Stimulated activated CD4-positive, alpha-beta T cell treated with anti-CD3 and anti-CD28 coated beads, Interleukin-1b, Interleukin-23, amount 100 ng/mL, for 24 hours (primary cell): Measurements from ENCODE around the gene TSEN15.

Source experiments
- DNase-seq, 4 experiments: peaks; one replicate each; pipeline ENCODE4 v3.0.0-alpha.2; 2020; ENCODE audit warnings: low read depth in 4 of 4, low spot score in 1 of 4

The TSEN15 gene

DNA sequence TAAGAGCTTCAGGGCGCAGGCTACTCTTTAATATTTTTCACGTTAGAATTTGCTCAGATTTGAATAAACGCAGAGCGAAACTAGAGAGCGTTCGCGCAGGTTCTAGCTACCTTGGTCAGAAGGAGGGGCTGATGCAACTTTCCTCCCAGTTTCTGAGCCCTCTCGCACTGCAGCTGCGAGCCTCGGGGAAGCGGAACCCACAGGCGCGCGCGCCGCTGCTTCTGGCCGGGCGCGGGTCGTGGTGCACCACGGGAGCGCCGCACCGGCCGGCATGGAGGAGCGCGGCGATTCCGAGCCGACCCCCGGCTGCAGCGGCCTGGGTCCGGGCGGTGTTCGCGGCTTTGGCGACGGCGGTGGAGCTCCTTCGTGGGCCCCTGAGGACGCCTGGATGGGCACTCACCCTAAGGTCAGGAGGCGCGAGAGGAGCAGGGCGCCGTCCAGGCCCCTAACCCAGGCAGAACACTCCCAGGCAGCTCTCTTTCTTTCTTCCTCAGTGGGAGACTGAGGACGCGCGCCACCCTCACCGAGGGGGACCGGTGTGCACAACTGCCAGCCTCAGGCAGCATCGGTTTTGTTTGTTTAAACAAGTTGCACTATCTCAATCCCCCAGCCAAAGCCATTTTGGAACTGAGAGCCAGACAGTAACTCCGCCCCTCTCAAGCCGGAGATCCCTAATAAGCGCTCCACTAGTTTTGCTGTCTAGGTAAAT is at the start of gene TSEN15:
Gene TSEN15, plus strand, starts transcription at position 246 of the 709 bp plus-strand sequence. Its CDS starts 26 bp downstream, at position 272.
- DNase-seq: peak; percentile 41 to 72 (median 60)

DNA sequence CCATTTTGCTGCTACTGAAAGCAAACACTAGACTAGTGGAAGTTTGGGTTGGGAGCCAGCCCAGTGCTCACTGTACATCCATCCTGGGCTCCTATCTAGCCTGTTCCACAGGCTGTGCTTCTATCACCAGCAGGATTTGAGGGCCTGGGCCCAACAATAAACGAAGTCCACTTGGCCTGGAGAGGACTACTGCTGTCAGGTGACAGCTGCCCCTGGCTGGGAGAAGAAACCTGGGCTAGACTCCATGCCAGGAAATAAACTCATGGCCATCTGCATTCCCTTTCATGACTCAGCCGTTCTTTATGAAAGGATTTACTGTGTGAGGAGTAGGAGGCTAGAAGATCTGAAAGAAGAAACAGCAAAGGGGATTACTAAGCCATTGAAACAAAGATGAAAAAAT is 49.5 kb upstream of the TSEN15 start:
- no peak for DNase-seq

GRCh38 chr1:184004935-184005334 is 46.6 kb upstream of the TSEN15 start:
- DNase-seq: no peak

GRCh38 chr1:184005506-184005905 is 46.0 kb upstream of the TSEN15 start:
- DNase-seq: no peak

GRCh38 chr1:184010788-184011187 is 40.7 kb upstream of the TSEN15 start:
- no peak for DNase-seq

DNA sequence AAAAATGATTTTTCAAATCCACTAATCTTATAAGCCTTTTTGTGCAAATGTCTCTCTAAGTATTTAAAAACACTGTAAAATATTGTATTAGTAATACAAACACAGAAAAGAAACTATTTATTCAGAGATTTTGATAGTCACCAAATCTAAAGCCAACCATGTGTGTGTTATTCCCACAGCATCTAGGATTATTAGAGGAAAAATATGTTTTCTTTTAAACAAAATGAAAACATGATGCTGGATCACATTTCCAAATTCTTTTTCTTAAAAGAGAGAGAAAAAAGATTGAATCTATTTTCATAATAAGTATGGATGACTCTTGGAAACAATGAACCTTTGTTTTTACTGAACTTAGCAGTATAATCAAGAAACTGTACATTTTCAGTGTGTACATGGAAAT is 39.3 kb upstream of the TSEN15 start:
- no peak for DNase-seq

DNA sequence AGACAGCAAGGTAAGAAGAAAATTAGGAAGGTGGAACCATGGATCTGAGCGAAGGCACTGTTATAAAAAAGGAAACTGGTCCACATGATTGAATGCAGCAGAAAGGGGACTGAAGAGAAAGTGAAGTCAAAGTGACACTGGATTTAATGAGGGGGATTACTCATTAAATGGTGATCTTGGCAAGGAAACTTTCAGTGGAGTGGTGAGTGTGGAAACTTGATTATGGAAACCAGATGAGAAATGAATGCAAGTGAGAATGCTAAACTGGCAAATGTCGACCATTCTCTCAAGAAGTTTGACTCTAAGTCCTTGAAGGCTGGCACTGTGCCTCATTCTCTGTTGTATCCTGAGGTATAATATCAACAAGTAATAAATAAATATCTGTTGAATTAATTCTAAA is 37.3 kb upstream of the TSEN15 start:
- no peak for DNase-seq

DNA sequence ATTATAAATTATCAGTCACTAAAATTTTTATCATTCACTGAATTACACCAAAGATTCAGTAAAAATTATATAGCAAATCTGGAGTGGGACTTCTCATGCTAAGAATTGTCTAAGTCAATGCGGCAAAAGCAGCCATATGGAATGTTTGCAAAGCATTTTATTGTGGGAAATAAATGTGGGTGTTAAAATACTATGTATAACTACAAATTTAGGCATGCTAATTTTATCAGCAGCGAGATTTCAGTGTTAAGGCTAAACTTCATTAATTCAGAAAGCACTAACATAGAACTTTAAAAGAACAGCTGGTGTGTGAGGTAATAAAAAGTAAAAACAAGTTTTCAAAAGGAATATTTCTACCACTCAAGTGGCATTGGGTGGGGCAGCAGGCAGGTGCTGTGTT is 35.4 kb upstream of the TSEN15 start:
- DNase-seq: no peak

GRCh38 chr1:184017306-184017705 is 34.2 kb upstream of the TSEN15 start:
- no peak for DNase-seq

GRCh38 chr1:184018622-184019021 is 32.9 kb upstream of the TSEN15 start:
- DNase-seq: no peak

DNA sequence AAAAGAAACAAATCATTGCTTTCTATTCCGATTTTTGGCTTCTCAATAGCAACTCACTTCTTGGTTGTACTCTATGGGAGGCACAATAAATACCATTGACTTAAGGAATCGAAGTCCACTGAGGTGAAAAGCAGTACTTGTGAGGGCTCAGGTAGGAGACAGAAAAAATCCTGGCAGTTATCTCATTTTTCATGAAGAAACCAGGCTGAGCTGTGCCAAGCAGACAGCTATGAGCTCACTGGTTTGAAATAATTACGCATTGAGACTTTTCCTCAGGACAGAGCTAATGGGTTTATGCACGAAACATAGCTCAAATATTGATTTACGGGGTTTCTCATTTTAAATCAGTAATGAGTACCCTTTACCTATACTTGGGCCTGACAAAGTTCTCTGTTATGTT is 32.5 kb upstream of the TSEN15 start:
- no peak for DNase-seq

- no peak for DNase-seq
Observed at GRCh38 chr1:184019506-184019905, 32.0 kb upstream of the TSEN15 start.

GRCh38 chr1:184020328-184020727 is 31.2 kb upstream of the TSEN15 start:
- no peak for DNase-seq

DNA sequence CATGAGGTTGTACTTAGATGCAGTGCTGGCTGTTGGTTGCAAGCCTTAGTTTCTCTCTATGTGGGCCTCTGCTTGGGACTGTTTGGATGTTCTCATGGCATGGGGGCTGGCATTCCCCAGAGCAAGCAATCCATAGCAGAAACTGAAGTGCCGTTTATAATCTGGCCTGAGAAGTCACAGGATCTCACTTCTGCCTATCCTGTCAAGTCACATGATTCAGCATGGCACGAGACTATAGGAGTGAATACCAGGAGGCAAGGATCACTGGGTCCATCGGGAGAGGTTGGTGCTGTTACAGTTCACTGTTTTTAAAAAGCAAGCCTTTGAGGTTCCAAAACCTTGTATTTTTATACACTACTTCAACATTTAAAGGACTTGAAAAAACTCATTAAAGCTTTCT is 30.7 kb upstream of the TSEN15 start:
- no peak for DNase-seq

DNA sequence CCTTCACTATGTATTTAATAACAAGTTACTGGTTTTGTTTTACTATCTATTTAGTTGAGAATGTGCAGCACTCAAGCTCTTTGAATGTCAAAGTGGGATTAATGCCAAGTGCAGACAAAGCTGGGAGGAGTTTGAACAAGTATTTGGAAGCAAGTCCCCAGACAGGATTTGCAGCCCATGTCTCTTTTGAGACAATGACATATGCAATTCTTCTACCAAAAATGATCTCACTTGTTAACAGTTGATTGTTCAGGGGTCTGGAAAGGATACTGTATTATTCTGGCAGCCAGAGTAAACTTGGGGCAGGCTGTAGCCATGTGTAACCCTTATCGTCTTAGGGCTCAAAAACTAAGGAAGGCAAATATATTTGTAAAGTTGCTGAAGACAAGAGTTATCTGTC is 29.8 kb upstream of the TSEN15 start:
- no peak for DNase-seq

GRCh38 chr1:184022668-184023067 is 28.9 kb upstream of the TSEN15 start:
- DNase-seq: no peak

- no peak for DNase-seq
Observed at GRCh38 chr1:184023171-184023570, 28.4 kb upstream of the TSEN15 start.

DNA sequence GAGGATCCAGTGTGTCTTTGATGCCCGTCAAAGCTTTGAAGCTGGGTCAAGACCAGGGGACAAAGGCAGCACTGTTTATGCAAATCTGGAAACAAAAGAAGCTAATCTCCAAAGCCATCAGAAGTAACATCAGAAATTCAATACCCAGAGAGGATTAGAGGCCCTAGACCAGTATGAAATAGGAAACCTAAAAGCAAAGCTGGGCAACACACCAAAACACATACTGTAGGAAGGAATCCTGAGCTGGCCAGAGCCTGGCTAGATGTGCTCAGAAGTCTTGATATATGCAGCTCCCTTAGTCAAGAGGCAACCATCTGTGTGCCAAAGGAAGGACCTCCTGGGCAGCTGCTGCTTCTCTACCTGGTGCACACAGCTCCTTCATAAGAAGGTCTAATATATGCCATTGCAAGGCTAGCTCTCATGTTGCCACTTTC is 26.3 kb upstream of the TSEN15 start:
- DNase-seq: no peak

DNA sequence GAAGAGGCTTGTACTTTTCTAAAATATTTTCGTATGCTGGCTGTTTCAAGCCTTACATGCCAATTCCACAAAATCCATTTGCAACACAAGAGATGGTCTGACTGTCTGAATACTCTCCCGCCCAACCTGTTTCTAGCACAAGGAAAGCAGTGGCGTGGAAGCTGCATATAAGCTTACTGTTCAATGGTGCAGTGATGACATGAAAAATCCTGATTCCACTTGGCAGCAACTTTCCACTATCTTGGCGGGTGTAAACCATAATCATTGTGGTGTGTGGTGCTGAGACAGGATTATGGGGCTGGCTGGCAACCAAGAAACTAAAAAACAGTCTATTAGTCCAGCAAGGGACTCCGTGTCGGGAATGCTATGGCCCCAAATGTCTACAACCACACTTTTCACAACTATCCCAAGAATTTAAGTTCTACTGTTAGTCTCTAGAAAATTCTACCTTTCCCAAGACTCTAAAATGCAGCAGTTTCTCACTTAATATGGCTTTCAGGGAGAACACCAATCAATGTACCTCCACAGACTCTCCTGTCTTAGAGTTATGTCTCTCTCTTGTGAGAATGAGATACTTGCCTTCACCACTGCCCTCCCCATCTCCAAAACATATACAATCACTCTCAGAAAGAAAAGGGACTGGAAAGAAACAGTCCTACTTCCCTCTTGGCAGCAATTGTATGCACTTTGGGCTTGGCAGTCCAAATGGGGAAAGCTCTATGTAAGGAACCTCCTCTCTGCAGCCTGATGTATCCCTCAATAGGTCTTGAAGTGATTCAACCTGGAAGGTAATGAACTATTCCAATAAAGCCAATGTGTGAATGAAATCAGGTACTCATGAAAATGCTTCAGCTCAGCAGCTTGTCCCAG is 23.5 kb upstream of the TSEN15 start:
- DNase-seq: no peak

DNA sequence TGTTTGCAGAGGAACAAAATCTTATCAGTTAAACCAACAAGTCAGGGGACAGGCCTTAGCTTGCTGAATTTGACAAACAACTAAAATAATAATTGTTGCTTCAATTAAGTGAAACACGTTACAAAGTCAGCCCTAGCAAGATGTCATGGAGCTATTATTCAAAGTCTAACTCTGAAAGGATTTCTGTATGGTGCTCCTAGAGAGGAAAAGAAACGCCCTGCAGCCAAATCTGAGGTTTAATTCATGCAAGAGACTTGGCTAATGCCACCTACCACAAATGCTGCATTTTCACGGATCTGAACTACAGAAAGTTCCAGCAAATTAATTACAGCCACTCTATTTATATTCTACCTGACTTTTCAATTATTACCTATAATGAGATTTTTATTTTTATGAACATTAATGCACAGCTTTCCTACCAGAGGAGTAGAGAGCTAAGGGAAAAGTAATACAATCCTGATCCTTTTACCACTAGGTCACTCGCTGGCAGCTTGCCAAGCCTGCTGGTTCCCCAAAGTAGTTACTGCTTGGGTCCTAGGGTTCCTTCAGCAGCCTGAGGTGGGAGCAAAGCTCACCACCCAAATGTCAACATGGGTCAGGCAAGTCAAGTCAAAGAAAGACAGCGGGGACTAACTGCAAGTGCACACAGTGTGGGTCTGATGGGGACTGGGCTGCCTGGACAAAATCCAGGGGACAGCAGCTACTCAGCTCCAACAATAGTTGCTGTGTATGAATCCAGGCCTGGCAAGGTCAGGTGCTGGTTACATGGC is 22.5 kb upstream of the TSEN15 start:
- DNase-seq: no peak

DNA sequence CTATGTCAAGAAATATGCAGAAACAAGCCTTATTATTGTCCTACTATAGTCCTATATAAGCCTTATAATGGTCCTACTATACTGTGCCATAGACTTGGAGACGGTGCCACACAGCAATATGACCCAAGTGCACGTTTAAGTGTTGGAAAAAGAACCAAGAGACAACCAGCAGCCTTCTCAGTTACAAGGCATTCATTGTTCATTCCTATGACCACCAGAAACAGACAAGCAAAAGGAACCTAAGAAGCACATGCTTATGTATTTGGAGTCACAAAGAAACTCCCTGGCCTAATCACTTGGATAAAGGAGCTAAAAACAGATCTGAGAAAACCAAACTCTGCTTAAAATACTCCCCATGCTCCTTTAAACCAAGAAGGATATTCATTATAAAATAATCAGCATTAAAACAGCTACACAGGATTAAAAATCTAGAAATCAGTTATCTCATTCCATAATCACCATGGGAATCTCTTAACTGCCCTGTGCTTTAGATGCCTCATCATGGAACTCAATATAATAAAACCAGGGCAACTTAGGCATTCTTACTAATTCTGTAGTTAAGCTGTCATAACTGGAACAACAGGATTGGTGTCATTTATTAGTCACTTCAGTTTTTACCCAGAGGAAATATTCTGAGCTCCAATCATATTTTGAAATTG is 21.0 kb upstream of the TSEN15 start:
- no peak for DNase-seq
